ENCODE data around the gene DIP2C.
A peak's percentile ranks its signal among the peaks of the same experiment; 100 is the strongest.

The DIP2C gene

GRCh38 chr10:609262-609658 is 80.2 kb downstream of the DIP2C start:
- TF ChIP-seq CTCF (IDR thresholded peaks at IDR 0.05) = no peak
- H3K9me3 ChIP-seq = no peaks in the 10 kb centered on the region
- intact Hi-C loops (cut with DNase I; ENCODE audit: low total_unique reads) = no loop called here
- peaks cover 0 to 75% (median 39%) of the 10 kb centered on the region in 4 donors for H3K4me1 ChIP-seq
- H3K4me3 ChIP-seq = no peak overlapping the region
- no peaks in the 10 kb centered on the region for H3K36me3 ChIP-seq
- no peak for DNase-seq
- peak overlapping the region; percentile 9 to 71 for H3K27ac ChIP-seq
- no peaks in the 10 kb centered on the region for H3K27me3 ChIP-seq

GRCh38 chr10:608331-609261 is 80.9 kb downstream of the DIP2C start:
- Histone ChIP-seq H3K27me3 (no peaks in the 10 kb centered on the region), H3K36me3 (no peaks in the 10 kb centered on the region), H3K4me1 (peaks cover 0 to 75% (median 34%) of the 10 kb centered on the region in 4 donors), H3K9me3 (no peaks in the 10 kb centered on the region), H3K27ac (peak overlapping the region; percentile 9 to 71), H3K4me3 (no peak overlapping the region)
- intact Hi-C loops (cut with DNase I; ENCODE audit: low total_unique reads) = no loop called here
- DNase-seq = no peak
- no peak for TF ChIP-seq CTCF (IDR thresholded peaks at IDR 0.05)

- peak overlapping the region; percentile 15 to 22 for H3K27ac ChIP-seq
- no peaks in the 10 kb centered on the region for H3K9me3 ChIP-seq
- H3K27me3 ChIP-seq = no peaks in the 10 kb centered on the region
- intact Hi-C loops (cut with DNase I; ENCODE audit: low total_unique reads) = no loop called here
- H3K36me3 ChIP-seq = no peaks in the 10 kb centered on the region
- H3K4me1 ChIP-seq = peaks cover 0 to 73% (median 28%) of the 10 kb centered on the region in 4 donors
- TF ChIP-seq CTCF (IDR thresholded peaks at IDR 0.05) = no peak
- DNase-seq = peak in 1 of 2 donors; percentile 23
- no peak overlapping the region for H3K4me3 ChIP-seq
Observed at GRCh38 chr10:607545-608185, 81.8 kb downstream of the DIP2C start.

- intact Hi-C loops (cut with DNase I; ENCODE audit: low total_unique reads) = no loop called here
- no peaks in the 10 kb centered on the region for H3K36me3 ChIP-seq
- no peaks in the 10 kb centered on the region for H3K9me3 ChIP-seq
- no peak for TF ChIP-seq CTCF (IDR thresholded peaks at IDR 0.05)
- peaks cover 0 to 73% (median 28%) of the 10 kb centered on the region in 4 donors for H3K4me1 ChIP-seq
- peak overlapping the region; percentile 15 to 22 for H3K27ac ChIP-seq
- no peak overlapping the region for H3K4me3 ChIP-seq
- no peaks in the 10 kb centered on the region for H3K27me3 ChIP-seq
- peak in 1 of 2 donors; percentile 53 for DNase-seq
Observed at GRCh38 chr10:606762-607544, 82.5 kb downstream of the DIP2C start.

- Histone ChIP-seq H3K4me1 (peaks cover 0 to 73% (median 30%) of the 10 kb centered on the region in 4 donors), H3K36me3 (no peaks in the 10 kb centered on the region), H3K4me3 (no peak overlapping the region), H3K9me3 (no peaks in the 10 kb centered on the region), H3K27me3 (no peaks in the 10 kb centered on the region), H3K27ac (peak overlapping the region in 1 of 2 donors; percentile 43)
- intact Hi-C loops (cut with DNase I; ENCODE audit: low total_unique reads) = no loop called here
- peak in 1 of 2 donors; percentile 57 for DNase-seq
- no peak for TF ChIP-seq CTCF (IDR thresholded peaks at IDR 0.05)
Observed at GRCh38 chr10:605632-606325, 83.7 kb downstream of the DIP2C start.
